ENCODE measurements around the gene STK32C.

DNA sequence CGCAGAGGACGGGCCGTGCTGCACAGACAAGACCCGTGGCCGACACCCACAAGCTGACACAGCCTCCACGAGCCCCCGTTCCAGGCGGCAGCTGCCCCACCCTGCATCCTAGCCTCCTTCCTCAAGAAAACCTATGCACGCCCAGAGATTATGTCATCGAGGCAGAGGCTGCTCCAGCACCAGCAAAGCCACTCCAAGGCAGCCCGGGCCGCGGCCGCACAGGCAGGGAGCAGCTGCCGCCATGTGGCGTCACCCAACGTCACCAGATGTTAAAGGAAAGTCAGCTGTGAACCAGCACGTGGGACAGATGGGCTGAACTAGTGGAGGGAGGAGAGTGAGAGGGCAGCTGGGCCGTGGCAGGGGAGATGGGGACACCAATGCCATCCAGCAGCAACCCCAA, 59.8 kb downstream of the STK32C start:
- no peak for TF ChIP-seq CTCF (IDR thresholded peaks at IDR 0.05)
- no peak for TF ChIP-seq POLR2A (IDR thresholded peaks at IDR 0.05)
